GM19328 (cell line): ENCODE data around the gene LRP1B.

Source experiments
- ATAC-seq: cut with Tn5 transposase; IDR thresholded peaks from one replicate; pipeline ENCODE4 v1.9.1; 2021; ENCODE audit warnings: mild to moderate bottlenecking, moderate library complexity; ENCODE audit not compliant: unreplicated experiment

The LRP1B gene

GRCh38 chr2:141610564-141611175 lies 520.1 kb downstream of the LRP1B start:
- no peak for ATAC-seq

GRCh38 chr2:141605163-141605562 lies 525.7 kb downstream of the LRP1B start:
- ATAC-seq, result no peak

GRCh38 chr2:141601511-141602152 lies 529.2 kb downstream of the LRP1B start:
- ATAC-seq, result no peak

- no peak for ATAC-seq
These were observed 531.1 kb downstream of the LRP1B start for GRCh38 chr2:141599721-141600120.

- no peak for ATAC-seq
These were observed 531.8 kb downstream of the LRP1B start for GRCh38 chr2:141598982-141599381.

GRCh38 chr2:141595316-141595920 lies 535.4 kb downstream of the LRP1B start:
- ATAC-seq, result no peak

GRCh38 chr2:141591787-141592186 lies 539.0 kb downstream of the LRP1B start:
- ATAC-seq, result no peak

- ATAC-seq, result no peak
These were observed 540.2 kb downstream of the LRP1B start for GRCh38 chr2:141590620-141591019.

- ATAC-seq, result no peak
These were observed 541.5 kb downstream of the LRP1B start for GRCh38 chr2:141589314-141589713.

GRCh38 chr2:141586985-141587384 lies 543.8 kb downstream of the LRP1B start:
- ATAC-seq, result no peak

- no peak for ATAC-seq
These were observed 548.6 kb downstream of the LRP1B start for GRCh38 chr2:141582213-141582612.

GRCh38 chr2:141579071-141579470 lies 551.7 kb downstream of the LRP1B start:
- ATAC-seq, result no peak

GRCh38 chr2:141570474-141571131 lies 560.2 kb downstream of the LRP1B start:
- ATAC-seq, result no peak

GRCh38 chr2:141569941-141570340 lies 560.9 kb downstream of the LRP1B start:
- ATAC-seq, result no peak

GRCh38 chr2:141565597-141565996 lies 565.2 kb downstream of the LRP1B start:
- no peak for ATAC-seq

GRCh38 chr2:141560723-141561122 lies 570.1 kb downstream of the LRP1B start:
- ATAC-seq, result no peak

GRCh38 chr2:141557329-141558095 lies 573.3 kb downstream of the LRP1B start:
- no peak for ATAC-seq

- ATAC-seq, result no peak
These were observed 574.8 kb downstream of the LRP1B start for GRCh38 chr2:141555876-141556470.

- no peak for ATAC-seq
These were observed 576.0 kb downstream of the LRP1B start for GRCh38 chr2:141554810-141555209.

GRCh38 chr2:141534666-141535362 lies 596.0 kb downstream of the LRP1B start:
- ATAC-seq, result peak; percentile 83
